HG03439 (cell line): ENCODE results near the gene RAB40C.

ENCODE experiments used
- ATAC-seq: cut with Tn5 transposase; IDR thresholded peaks from one replicate; pipeline ENCODE4 v1.9.1; 2021; ENCODE audit warnings: mild to moderate bottlenecking, moderate library complexity; ENCODE audit not compliant: unreplicated experiment

The RAB40C gene

DNA sequence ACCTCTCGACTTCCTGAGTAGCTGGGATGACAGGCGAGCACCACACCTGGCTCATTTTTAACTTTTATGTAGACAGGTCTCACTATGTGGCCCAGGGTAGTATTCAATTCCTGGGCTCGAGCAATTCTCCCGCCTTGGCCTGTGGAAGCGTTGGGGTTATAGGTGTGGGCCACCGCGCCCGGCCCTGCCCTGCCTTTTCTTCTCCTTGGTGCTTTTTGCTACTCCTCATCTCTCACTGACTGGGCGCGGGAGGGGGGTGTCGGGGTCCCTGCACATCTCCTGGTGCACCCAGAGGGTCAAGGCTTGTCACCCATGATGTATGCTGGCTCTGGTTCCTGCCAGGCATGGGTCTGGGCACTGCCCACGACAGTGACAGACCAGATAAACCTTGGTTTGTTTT lies 54.7 kb downstream of the RAB40C start:
- no peak for ATAC-seq

- ATAC-seq, result no peak
Measured at GRCh38 chr16:645852-646678, 56.2 kb downstream of the RAB40C start.

- ATAC-seq, result no peak
Measured at GRCh38 chr16:646679-647172, 56.9 kb downstream of the RAB40C start.

DNA sequence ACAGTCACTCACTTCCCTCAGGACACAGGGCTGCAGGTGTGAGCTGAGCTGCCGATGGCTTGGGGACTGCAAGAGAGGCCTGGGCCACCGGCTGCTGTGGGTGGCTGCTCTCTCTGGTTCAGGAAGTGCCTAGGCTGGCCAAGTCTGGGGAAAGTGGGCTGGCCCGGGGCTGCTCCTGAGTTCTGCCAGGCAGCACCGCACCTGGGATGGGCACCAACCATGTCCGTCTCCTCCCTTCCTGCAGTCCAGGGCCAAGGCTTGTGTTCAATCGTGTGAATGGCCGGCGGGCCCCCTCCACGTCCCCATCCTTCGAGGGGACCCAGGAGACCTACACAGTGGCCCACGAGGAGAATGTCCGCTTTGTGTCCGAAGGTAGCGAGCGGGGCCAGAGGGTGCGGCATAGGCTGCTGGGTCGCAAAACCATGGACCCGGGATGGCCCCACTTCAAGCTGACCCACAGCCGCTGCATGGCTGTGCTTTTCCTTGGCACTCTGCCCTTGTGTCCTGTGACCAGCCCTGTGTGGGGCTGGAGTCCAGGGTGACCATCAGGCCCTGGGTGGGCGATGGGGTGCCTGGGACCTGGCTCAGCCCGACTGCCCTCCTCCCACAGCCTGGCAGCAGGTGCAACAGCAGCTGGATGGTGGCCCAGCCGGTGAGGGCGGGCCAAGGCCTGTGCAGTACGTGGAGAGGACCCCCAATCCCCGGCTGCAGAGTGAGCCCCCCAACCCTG lies 57.5 kb downstream of the RAB40C start:
- ATAC-seq, result no peak

GRCh38 chr16:648071-648780 lies 58.4 kb downstream of the RAB40C start:
- ATAC-seq, result no peak

DNA sequence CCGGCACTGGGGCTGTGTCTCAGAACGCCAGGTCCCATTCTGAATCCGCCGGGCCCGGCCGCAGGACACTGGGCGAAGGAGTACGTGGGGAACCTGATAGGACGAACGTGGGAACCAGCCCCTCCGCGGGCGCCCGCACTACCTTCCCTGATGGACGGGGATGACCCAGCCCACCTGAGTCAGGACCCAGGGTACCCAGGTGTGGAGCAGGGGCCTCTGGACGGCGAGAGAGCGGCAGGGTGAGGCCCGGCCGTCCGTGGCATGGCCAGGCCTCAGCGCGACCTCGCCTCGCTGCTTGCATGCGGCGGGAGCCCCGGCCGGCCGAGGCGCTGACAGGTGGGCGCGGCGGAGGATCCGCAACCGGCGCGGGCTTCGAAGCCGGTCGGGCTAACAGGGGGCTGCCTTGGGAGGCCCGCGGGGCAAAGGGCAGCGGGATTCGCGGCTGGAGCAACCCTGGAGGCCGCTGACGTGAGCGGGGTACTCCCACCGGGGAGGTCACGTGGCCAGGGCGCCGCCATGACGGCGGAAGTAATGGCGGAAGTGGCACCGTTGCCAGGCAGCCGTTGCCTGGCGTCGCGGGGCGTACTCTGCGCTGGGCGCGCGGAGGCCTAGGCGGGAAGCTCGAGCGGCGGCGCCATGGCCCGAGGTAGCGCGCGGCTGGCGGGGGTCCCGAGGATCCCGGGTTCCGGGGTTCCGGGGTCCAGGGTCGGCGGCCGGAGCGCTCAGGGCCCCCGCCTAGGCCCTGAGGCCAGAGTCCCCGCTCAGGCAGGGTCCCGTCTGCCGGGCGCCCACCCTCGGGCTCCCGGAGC lies 59.1 kb downstream of the RAB40C start, which contains the start of gene WDR90:
Gene WDR90 (plus strand): TSS at position 585 of the 809 bp plus-strand sequence. CDS start 52 bp downstream, at position 637.
- ATAC-seq, result peak; percentile 65

DNA sequence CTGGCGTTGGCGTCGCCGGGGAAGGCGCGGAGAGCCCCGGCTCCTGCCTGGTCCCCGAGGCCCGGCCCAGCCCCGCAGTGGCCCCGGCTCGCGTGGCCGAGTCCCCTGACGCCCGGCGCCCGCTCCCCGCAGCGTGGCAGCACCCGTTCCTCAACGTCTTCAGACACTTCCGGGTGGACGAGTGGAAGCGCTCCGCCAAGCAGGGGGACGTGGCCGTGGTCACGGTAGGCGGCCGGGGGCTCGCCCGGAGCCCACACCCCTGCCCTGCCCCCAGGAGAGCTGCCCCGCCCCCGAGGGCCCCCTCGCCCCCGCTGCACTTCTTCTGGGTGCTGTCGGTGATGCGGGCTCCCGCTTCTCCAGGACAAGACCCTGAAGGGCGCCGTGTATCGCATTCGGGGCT lies 59.8 kb downstream of the RAB40C start:
- ATAC-seq, result peak; percentile 9

- ATAC-seq, result no peak
Measured at GRCh38 chr16:651844-652243, 62.0 kb downstream of the RAB40C start.

- ATAC-seq, result no peak
Measured at GRCh38 chr16:652454-653305, 62.8 kb downstream of the RAB40C start.

DNA sequence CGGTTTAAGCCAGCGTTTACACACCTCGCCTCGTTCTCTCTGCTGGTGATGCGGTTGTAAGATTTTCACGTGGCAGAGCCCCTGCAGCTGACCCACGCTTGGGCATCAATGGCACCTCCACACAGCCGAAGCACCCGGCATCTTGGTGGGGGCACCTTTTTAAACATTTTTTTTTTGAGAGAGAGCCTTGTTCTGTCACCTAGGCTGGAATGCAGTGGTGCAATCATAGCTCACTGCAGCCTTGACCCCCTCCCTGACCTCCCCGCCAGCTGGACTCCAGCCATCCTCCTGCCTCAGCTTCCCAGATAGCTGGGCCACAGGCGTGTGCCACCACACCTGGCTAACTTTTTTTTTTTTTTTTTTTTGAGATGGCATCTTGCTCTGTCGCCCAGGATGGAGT lies 64.2 kb downstream of the RAB40C start:
- no peak for ATAC-seq

DNA sequence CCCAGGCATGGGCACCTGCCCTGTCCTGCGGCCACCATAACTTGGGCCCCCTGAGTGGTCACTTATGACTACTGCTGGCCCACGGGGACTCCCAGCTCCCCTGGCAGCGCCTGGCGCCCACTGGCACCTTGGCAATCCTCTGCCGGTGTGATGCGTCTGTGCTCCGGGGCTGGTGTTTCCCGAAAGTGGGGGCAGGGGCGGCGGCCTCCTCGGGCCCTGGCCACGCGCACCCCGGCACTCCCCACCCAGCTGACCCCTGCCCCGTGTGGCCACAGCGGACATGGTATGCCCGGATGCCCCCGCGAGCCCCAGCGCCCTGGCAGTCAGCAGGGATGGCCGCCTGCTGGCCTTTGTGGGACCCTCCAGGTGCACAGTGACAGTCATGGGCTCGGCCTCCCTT lies 67.6 kb downstream of the RAB40C start:
- no peak for ATAC-seq

DNA sequence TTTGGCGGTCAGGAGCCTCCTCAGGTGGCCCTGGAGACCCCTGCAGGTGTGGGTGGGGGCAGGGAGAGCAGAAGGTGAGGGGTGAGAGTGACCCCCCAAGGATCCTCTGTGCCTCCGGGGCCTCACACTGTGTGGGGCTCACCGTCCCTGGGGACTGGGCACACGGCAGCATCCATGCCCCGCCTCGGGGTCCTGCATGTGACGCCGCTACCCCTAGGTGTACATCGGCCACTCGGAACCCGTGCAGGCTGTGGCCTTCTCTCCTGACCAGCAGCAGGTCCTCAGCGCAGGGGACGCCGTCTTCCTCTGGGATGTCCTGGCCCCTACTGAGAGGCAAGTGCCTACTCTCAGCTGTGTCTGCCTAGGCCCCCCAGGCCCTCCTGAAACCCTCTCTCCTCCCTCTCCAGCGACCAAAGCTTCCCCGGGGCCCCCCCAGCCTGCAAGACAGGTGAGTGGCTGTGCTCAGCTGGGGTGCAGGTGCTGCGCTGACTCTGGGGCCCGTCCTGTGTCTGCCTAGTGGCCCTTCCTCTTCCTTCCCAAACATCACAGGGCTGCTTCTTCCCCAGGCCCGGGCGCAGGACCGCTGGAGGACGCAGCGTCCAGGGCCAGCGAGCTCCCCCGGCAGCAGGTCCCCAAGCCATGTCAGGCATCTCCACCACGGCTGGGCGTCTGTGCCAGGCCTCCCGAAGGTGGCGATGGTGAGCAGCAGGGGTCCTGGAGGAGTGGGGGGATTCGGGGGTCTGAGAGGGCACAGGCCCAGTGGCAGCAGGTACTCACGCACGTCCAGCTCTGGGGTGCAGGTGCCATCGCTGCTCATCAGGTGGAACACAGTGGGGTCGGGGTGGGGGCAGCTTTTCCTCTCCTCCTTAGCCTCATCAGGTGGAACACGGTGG lies 69.1 kb downstream of the RAB40C start:
- no peak for ATAC-seq

DNA sequence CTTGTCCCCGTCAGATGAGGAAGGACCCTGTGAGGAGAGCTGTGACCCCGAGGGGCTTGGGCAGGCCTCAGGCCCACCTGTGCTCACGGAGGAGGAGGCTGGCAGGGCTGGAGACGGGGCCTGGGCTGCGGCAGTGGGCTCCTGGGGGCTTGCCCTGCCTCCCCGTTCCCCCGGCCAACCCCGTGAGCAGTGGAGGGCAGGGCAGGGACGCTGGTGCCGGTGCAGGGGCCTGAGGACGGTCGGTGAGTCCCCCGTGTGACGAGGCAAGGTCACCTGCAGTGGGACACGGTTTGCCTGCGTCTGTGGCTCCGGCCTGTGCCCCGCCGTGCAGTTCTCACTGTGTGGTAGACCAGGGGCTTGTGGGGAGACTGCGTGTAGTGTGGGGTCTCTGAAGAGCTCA lies 69.8 kb downstream of the RAB40C start:
- no peak for ATAC-seq

DNA sequence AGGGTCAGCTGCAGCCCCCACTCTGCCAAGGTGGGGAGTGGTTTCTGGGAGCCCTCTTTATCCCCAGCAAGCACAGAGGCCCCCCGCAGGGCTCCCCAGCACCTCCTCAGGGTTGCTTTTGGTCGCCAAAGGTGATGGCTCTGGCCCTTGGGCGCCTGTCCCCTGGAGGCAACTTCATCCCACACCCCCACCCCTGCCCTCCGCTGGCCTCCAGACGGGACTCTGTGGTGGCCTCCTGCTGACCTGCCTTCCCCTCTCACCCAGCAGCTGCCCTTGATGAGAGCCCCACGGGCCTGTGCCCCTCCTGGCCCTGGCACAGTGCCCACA lies 70.2 kb downstream of the RAB40C start:
- ATAC-seq, result no peak

DNA sequence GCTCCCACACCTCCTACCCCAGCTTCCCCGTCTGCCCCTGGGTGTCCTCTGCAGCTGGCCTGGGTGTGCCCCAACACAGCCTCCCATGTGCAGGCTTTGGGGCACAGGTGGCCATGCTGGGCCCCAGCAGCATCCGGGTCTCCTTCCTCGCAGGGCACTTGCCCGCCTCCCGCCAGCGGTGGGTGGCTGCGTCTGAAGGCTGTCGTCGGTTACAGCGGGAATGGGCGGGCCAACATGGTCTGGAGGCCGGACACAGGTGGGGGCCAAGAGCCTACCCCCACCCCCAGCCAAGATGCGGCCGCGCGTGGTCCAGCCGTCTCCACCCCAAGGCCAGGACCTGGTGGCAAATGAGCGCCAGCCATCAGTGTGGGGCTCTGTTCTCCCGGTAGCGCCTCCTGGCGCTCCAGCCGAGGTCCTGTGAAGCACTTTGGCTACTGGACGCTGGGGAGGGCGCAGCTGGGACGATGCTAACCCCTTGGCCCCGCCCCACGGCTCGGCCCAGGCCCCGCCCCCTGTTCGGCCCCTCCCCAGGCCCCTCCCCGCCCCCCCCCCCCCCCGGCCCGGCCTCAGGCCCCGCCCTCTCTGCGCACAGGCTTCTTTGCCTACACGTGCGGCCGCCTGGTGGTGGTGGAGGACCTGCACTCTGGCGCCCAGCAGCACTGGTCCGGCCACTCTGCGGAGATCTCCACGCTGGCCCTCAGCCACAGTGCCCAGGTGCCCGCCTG lies 70.8 kb downstream of the RAB40C start:
- ATAC-seq, result peak; percentile 28

- peak; percentile 11 for ATAC-seq
Measured at GRCh38 chr16:661184-661821, 71.4 kb downstream of the RAB40C start.

DNA sequence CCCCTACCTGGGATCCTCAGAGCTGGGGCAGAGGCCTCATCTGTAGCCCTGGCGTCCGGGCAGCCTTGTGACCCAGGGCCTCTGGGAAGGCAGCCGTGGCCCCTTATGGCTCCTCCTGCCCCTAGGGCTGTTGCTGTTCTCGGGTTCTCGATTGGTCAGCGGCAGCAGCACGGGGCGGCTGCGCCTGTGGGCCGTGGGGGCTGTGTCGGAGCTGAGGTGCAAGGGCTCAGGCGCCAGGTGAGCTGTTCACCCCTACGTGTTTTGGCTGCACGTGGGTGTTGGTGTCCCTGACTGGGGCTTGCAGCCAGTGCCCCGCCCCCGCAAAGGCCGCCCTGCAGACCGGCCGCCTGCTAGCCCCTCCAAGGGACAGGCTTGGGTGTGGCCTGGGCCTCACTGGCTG lies 72.2 kb downstream of the RAB40C start:
- no peak for ATAC-seq

DNA sequence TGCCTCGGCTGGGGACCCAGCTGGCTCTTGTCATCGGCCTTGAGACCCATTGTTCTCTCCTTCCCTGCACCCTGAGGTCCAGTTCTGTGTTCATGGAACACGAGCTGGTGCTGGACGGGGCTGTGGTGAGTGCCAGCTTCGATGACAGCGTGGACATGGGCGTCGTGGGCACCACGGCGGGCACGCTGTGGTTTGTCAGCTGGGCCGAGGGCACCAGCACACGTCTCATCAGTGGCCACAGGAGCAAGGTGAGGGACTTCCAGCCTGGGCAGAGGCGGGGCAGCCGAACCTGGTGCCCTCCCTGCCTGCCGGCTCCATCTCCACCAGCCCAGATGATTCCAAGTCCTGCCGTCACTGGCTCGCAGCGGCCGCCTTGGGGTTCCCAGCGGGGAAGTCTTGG lies 72.7 kb downstream of the RAB40C start:
- ATAC-seq, result no peak
